ENCODE measurements around the gene RHOT2.

The RHOT2 gene

GRCh38 chr16:634051-634670 is 33.8 kb upstream of the RHOT2 start:
- TF ChIP-seq CTCF (IDR thresholded peaks at IDR 0.05; ENCODE audit: insufficient read depth, missing control alignments) = no peak
- DNase-seq (ENCODE audit: insufficient read length, low spot score) = no peak
- FAIRE-seq = no peak

GRCh38 chr16:634996-635395 is 32.9 kb upstream of the RHOT2 start:
- FAIRE-seq (no peak), DNase-seq (ENCODE audit: insufficient read length, low spot score) (no peak)
- TF ChIP-seq CTCF (IDR thresholded peaks at IDR 0.05; ENCODE audit: insufficient read depth, missing control alignments) = no peak

- TF ChIP-seq CTCF (IDR thresholded peaks at IDR 0.05; ENCODE audit: insufficient read depth, missing control alignments) = no peak
- DNase-seq (ENCODE audit: insufficient read length, low spot score) = no peak
- FAIRE-seq = no peak
Measured at GRCh38 chr16:635573-636205, 32.2 kb upstream of the RHOT2 start.

- DNase-seq (ENCODE audit: insufficient read length, low spot score) (peak; percentile 98), FAIRE-seq (no peak)
- TF ChIP-seq CTCF (IDR thresholded peaks at IDR 0.05; ENCODE audit: insufficient read depth, missing control alignments) = no peak
Measured at GRCh38 chr16:636206-637080, 31.5 kb upstream of the RHOT2 start, which contains the start of gene METTL26. TSS of gene METTL26 (minus strand) at chr16:636305. CDS start at chr16:636290, 15 bp downstream.

GRCh38 chr16:637081-638018 is 30.6 kb upstream of the RHOT2 start:
- peak; percentile 99 for DNase-seq (ENCODE audit: insufficient read length, low spot score)
- FAIRE-seq = no peak

More at GRCh38 chr16:637081-638018, 30.6 kb upstream of the RHOT2 start:
- no peak for TF ChIP-seq CTCF (IDR thresholded peaks at IDR 0.05; ENCODE audit: insufficient read depth, missing control alignments)

Measured in D721Med (cell line).